T1000 (cell line): ENCODE data around the gene CIAO1.
"Not testable (repeated sequence)": the region's sequence is repeated elsewhere in the genome, so short reads cannot be mapped to it uniquely, and the experiment has no call there.

Source experiments
- DNase-seq: peaks from one replicate; lab custom pipeline; 2025; ENCODE audit warnings: mixed read lengths; lab: John Stamatoyannopoulos, UW

CIAO1 gene

DNA sequence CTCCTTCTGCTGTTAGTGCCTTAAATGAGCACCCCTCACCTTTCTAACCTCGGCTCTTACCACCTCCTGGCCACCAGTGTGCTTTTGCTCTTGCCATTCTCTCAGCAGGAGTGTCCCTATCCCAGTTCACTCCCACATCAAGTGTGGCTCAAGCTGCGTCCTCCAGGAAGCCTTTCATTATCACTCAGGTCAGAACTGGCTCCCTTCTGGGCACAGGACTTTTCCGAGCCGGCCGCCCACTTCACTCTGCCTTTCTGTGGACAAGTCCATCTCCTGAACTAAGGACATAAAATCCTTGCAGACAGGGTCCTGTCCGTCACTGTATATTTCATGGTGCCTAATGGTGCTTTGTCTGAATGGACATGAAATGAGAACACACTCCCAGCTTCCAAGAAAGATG is 15.8 kb upstream of the CIAO1 start:
- DNase-seq, result no peak

DNA sequence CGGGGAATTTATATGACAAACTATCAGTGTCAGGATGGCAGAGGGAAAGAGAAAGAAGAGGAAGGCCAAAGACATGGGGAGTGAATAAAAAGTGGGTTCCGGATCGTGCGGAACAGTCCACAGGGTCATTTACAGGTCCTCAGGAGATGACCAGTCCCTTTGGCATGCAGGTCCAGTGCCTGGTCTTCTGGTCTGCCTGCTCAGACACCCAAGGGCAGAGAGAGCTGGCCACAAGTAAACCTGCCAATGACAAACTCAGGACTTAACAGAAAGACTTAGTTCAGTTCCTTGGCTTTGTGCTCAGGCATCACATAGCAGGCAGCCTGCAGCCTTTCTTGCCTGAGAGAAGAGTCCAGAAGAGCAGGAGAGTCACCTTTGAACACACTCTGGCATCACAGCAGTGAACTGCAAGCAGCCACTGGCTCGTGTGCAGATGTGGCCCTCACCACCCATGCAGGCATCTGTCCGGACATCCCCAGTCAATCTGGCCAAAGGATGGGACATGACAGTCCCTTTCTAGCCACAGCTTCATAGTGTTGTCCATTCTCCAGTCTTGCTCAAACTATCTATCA is 14.2 kb upstream of the CIAO1 start:
- peak; percentile 65 for DNase-seq

DNA sequence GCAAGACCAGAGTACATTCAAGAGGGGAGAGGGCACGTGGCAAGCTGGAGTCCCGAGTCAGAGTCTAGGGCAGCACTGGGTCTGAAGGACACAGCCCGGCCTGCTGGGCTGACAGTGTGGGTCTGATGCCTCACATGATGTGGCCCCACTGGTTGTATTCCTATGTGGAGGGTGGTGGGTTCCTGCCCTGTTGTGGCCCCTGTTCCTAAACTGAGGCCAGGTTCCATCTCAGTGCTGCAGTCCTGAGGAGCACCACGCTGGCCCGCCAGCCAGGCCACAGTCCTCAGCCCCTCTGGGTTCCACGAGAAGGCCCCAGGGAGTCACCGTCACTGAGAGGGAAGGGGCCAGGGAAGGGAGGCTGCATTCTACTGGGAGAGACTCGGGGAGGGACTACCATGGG is 13.5 kb upstream of the CIAO1 start:
- no peak for DNase-seq

DNA sequence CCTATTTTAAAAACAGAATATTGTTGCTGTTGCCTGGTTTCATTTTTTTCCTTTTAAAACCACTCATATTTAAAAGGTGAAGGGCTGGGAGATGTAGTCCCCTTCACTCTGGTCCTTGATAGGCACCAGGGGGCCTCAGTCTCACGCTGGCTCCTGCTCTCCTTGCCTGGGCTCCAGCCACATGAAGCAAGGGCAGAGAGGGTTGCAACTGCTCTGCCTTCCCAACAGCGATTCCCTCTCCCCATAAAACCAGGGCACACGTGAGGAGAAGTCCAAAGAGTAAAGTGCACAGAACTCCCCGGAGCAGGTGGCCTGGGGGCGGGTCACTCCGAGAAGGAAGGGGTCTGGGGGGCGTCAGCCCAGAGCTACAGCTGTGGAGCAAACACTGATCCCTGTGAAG is 13.0 kb upstream of the CIAO1 start:
- no peak for DNase-seq

DNA sequence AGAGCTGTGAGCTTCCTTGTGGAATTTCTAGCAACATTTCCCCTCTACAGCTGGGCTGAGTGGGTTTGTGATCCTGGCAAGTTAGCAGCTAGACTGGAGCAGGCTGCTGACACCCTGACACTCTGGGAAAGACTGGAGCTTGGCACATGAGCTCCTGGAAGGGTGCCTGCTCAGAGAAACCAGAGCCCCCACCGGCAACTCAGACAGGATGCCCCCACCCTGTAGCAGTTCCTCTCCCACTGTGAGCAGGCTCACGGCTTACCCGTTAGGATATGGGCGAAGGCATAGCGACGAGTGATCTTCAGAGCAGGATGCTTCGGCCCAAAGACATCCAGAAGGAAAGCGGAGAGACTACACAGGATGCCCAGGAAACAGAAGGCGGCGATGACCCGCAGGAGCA is 11.5 kb upstream of the CIAO1 start:
- no peak for DNase-seq

DNA sequence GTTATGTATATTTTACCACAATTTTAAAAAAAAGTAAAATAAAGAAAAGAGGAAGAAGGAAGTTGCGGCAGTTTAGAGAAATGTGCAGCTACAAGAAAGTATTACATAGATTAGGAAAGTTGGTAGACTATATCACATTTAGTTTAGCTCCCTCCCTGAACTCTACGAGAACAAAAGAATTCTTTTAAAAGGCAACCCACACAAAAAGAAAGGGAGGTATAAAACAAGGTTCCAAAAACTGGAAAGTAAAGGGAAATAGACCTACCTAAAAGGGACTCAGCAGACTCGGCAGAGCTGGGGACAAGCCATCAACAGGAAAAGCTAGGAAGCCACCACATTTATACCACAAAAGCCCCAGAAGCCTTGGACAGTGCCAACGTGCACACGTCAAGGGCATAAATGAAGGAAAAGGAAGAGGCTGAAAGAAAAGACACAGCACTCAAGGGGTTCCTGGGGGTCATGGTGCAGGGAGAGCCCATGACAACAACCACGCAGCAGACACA is 9.4 kb upstream of the CIAO1 start:
- DNase-seq, result no peak

DNA sequence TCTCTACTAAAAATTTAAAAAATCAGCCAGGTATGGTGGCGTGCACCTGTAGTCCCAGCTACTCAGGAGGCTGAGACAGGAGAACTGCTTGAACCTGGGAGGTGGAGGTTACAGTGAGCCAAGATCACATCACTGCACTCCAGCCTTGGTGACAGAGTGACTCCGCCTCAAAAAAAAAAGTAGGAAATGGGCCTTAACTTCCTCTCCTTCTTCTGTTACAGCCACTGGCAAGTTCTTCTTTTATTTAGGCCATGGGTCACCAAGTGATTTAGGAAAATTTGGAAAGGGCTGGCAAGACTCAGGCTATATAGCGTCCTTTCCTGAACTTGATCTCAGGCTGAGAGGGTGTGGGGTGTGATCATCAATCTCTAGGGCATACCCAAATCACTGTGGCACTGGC is 8.3 kb upstream of the CIAO1 start:
- DNase-seq, result not testable (repeated sequence)

DNA sequence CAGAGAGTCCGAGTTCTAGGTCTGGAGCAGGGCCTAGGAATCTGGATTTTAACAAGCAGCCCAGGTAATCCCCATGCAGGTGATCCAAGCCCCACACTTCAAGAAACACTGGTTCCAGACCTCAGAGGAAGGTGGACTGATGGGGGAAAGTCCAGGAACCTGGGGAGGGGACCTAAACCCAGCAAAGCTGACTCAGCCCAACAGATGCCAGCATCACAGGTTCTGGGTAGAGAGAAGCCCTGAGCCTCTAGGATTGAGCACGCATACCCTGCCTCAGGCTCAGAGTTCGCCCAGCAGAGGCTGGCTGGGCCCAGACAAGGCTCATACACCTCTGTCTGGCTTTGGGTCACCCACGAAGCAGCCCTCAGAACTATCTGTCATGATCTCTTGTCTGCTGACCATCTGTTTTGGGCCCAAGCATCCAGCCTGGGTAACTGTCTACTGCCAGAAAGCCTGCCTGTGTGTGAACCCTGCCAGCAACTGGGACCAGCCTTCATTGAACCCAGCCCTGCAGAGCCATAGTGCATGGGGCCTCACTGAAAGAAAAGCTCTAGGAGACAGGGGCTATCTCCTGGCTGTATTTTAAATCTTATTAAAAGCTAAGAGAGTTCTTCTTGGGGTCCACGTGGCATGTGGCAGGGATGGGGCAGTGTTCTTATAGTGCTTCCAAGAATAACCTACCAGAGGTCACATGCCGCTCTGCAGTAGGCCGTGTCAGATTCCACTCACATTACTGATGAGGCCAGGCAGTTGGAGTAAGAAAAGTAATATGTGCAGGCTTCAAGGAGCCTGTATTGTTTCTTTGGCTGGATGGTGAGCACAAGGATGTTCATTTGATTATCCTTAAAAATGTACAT is 7.6 kb upstream of the CIAO1 start:
- DNase-seq, result no peak

DNA sequence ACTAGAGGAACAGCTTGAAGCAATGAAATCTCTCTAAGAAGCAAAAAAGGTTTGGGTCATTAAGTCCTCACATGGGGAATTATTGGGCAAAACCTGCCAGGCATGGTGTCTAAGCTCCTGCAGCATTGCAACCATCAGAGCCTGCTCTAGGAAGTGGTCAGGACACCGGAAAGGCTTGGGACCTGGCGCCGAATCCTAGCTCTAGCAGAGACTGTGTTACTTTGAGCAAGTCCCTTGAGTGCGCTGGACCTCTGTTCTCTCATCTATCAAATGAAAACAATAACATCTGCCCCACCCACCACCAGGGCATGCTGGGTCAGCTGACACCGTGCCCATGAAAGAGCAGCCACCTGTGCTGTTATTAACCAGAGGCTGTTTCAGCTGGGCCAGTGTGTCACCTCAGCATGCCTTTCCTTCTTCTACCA is 6.5 kb upstream of the CIAO1 start:
- DNase-seq, result no peak

DNA sequence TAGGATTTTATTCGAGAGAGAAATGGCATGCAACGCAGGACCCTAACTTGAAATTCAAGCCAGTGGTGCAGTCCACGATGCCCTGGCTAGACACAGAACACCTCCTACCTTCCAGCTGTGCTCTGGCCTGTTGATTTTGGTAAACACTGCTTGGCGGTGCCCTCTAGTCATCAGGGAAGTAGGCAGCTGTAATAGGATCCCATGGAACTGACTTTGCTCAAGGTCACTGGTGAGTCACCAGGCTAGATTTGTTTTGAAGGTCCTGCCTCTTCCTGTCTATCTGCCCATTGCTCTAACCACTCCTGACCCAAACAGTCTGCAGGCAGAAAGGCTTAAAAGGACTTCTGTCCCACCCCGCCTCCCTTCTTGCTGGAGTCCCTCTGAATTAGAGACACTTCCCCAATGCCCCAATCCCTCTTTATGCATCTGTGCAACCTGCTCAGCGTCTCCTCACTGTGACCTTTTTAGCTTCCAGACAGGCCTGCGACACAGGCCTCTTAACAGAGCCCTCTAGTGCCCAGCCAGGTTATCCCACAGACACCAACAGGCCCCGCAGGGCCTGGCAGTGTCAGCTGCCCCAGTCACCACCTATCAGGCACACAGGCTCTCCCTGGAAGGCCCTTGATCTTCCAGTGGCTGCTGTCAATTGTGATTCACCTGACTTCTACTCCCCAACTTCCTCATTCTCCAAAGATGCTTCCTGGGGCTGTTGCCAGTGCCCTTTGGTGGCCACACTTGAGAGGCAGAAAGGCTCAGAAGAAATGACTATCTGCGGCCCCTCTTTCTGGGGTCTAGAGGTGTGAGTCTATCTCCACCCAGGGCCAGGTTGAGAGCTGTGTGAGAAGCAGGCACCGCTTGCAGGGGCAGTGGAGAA is 5.4 kb upstream of the CIAO1 start:
- DNase-seq, result peak; percentile 44

DNA sequence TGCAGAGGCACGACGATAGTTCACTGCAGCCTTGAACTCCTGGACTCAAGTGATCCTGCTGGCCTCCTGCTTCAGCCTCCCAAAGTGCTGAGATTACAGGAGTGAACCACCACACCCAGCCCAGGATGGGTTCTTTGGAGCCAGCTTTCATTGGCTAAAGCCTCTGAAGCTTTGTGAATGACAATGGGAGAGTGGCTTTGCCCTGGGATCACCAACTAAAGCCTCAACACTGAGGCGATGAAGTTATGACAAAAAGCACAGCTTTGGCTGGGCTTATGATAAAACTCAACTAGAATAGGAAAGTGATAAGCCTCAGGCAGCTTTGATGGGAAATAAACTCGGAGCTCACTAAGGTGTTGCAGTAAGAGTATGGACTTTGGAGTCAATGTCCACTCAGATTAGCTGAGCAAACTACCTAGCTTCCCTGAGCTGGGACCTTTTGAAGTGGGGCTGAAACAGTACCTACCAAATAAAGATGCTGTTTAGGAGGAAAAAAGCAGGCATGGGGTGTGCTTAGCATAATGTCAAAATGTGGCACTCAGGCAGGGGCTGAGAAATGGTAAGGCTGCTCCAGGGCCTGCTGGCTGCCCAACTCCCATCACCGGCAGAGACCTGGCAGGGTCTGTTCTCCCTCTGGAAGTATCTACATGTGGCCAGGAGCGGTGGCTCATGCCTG is 4.6 kb upstream of the CIAO1 start:
- no peak for DNase-seq

DNA sequence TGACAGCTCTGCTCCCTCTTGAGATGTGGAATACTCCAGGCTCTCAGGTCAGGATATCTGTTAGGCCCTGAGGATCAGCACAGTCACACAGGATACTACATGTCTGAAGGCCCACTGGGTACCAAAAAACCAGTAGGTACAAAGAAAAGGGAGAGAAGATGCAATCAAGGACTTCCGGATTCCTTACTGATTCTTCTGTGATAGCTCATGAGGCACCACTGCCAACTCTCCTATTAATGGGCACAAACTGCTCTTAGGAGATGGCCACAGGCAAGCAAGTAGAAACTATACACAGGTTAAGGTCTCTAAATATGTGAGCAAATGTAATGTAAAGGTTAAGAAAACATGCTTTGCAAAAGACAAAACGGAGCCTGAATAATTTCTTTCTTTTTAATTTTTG is 3.7 kb upstream of the CIAO1 start:
- no peak for DNase-seq

DNA sequence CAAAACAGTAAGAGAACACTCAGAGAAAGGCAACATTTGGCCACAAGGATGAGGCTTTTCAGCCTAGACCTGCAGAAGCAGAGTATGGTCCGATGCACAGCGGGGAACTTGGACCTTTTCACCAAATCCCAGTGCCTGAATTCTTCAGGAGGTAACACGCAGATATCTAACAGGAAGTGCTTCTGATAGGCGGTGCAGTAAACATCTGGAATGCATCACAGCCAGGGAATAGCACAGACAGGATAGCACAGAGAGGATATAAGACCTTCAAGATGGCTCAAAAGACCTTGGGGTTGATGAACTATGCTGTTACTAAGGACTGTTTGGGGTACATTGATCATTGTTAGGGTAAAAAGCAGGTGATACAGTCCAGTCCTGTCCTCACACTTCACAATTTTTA is 1.9 kb upstream of the CIAO1 start:
- DNase-seq, result no peak

DNA sequence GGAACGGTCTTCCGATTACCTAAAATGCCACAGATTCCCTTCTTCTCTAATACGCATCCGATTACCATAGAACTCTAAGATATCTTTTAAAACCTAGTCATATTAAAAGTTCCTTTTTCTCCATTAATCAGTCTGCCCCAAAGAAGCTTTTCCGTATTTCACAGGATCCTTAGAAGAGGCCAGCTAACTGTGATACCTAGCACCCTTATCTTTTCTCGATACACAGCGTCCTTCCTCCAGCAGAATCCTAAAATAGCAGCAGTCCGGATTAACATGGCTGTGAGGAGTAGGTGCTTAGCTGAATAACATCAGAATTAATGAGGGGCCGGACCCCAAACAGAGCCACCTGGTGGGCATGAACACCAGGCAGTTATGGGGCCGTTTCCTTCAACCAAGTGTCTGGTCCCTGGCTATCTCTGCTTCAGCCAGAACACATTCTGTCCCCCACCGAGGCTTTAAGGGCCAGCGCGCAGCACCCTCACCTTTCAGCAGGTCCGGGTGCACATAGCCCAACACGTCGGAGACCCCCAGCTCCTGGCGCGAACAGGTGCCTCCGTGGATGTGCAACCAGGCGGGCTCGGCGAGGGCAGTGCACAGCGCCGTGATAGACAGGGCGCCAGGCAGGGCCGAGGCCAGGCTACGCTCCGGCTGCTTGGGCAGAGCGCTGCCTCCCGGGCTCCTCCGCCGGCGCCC is 1.2 kb upstream of the CIAO1 start:
- DNase-seq, result peak; percentile 11

DNA sequence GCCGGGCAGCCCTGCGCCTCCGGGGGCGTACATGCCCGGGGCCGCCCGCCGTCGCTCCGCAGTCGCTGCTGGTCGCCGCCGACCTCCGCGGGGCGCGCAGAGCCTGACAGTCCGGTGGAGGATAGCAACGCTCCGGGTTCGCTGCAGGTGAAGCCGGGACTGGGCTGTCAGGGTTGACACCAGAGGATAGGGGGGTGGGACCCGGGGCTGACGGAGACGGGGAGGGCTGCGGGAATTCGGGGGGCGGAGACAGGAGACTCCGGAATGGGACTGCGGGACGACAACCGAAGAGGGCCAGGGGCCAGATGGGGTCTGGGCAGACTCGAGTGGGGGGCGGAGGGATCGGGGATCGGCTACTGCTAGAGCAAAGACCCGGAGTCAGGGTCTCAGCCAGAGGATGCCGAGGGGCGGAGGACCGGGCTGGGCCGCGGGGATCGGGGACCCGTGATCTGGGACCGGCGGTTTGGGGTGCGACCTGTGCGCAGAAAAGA is 631 bp upstream of the CIAO1 start:
- DNase-seq, result no peak

DNA sequence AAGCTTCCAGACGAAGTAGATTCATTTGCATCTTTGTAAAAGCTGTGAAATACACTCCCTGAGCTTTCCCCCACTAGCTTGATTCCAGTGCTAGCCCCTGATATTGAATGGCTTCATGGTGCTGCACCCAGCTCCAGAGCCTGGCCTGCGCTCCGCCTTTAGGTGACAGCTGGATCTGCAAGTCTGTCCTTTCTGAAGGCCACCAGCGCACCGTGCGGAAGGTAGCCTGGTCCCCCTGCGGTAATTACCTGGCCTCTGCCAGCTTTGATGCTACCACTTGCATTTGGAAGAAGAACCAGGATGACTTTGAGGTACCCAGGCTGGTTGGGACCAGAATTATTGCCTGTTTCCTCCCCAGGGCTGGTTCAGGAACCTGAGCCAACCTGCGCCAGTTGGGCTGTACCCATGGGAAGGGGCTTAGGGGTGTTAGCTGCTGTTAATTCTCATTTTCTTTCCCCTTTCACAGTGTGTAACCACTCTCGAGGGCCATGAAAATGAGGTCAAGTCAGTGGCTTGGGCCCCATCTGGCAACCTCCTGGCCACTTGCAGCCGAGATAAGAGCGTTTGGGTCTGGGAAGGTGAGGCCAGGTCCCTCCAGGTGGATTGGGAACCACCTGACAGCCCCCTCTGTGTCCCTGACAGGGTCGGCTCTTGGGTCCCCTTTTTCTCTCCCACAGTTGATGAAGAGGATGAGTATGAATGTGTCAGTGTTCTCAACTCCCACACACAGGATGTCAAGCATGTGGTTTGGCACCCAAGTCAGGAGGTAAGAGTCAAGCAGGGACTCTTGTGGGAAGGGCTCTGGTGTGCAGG is 1.3 kb downstream of the CIAO1 start:
- DNase-seq, result no peak

DNA sequence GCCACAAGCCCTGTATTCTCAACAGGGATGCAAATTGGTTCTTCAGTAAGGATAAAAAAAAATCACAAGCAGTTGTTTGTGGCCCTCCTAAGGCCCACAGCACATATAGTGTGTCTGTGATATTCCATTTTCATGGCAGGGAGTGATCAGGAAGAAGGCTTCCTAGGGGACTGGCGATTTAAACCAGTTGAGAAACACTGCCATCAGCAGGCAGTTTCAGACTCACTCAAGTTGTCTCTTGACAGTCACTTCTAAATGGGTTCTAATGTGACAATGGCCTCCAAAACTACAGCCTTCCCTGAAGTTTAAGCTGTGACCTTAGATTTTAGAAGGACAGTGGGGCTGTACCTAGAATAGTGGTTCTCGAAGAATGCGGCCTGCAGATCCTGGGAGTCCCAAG is 6.0 kb downstream of the CIAO1 start:
- no peak for DNase-seq

DNA sequence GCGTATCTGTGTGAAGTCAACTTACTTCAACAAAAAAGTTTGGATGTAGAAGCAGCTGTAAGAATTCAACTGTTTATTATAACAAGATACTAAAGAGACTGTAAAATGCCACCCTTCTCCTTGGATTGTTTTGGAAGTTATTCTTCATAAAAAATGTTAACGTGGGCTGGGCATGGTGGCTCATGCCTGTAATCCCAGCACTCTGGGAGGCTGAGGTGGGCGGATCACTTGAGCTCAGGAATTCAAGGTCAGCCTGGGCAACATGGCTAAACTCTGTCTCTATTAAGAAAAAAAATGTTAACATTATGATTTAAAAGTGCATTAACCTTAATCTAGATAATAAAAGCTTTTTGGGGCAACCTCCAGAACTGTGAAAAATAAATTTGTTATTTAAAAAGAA is 7.7 kb downstream of the CIAO1 start:
- no peak for DNase-seq

DNA sequence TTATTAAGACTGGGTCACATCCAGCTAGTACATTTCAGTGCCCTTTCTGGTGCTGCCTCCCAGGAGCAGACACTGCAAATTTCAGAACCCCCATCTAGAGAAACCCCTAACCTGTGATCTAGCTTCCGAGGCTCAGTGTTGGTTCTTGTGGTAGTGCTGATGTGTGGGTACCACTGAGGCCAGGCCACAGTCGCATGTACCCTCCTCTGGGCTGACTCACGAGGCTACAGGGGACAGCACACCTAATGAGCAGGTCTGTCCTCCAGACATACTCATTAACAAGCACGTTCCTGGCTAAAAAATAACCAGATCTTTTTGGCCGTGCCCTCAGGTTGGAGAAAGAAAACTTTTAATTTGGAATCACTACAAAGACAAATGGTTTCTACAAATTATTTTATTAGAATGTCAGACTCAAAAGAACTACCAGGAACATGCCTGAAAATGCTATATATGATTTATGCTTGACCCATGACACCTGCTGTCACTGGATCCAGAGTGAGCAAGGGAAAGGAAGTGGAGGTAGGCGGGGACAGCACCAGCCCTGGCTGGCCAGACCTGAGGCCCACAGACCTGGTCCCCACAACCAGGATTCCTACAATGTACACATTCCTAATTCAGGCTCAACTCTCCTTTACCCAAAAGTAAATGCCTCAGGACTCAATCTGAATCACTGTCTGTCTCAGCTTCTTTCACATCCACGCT is 8.5 kb downstream of the CIAO1 start:
- no peak for DNase-seq
